Mucosa of descending colon (tissue), 3 donors: ENCODE measurements around the gene PRR33. TPM values are rescaled to one million over a fixed set of nuclear protein-coding genes. Genes with fewer than 3 reads are reported as not detected.

Source experiments
- ATAC-seq: fragments of 200-7000 bp; cut with Tn5 transposase; one replicate; pipeline ENCODE4 v1.9.1; 2020; ENCODE audit warnings: mild to moderate bottlenecking, moderate library complexity
- DNase-seq, 3 donors: peaks; one replicate each; pipeline ENCODE4 v3.0.0-alpha.2; 2020
- H3K36me3 ChIP-seq: fragments of 200-600 bp; one replicate; pipeline ENCODE4 v1.8.0; 2021; ENCODE audit warnings: low read depth, mild to moderate bottlenecking
- H3K4me1 ChIP-seq: fragments of 200-600 bp; one replicate; pipeline ENCODE4 v1.8.0; 2021; ENCODE audit warnings: low read depth, mild to moderate bottlenecking
- H3K4me3 ChIP-seq: fragments of 200-600 bp; one replicate; pipeline ENCODE4 v1.8.0; 2021; ENCODE audit warnings: mild to moderate bottlenecking
- H3K9me3 ChIP-seq: fragments of 200-600 bp; one replicate; pipeline ENCODE4 v1.8.0; 2021; ENCODE audit warnings: mild to moderate bottlenecking
- intact Hi-C, 2 donors: fragments of 100-400 bp; cut with DNase I in 1 of 2; cut with micrococcal nuclease in 1 of 2; formaldehyde crosslinking; loops; one replicate each; pipeline versions ENCODE4 v1.11.0 to v1.11.1; 2022; cut with DNase I, micrococcal nuclease
- total RNA-seq, 3 donors: library from RNA; stranded (reverse); fragmentation: NEBNext Ultra II Directional in 2 of 3; extraction: Animal tissue kit (Norgen Biotek cat#: 25700) in 2 of 3; gene quantifications; one replicate each; pipeline versions ENCODE4 v1.2.1 to v1.2.4, GENCODE V29; 2021 to 2023
- TF ChIP-seq, protein P1 (sequence below): fragments of 200-600 bp; IDR thresholded peaks from one replicate; pipeline ENCODE4 v1.8.0; 2022; ENCODE audit warnings: antibody characterized with exemption, mild to moderate bottlenecking
- donor health status: DM: no; HTN: no; CAD: no; lungs with moderate emphysema.
- donor health status: DM: no; HTN: no; CAD: no.
- donor health status: DM: no; HTN: yes; CAD: no.

The PRR33 gene
- total RNA-seq, 3 donors from 2014 or later: not detected

DNA sequence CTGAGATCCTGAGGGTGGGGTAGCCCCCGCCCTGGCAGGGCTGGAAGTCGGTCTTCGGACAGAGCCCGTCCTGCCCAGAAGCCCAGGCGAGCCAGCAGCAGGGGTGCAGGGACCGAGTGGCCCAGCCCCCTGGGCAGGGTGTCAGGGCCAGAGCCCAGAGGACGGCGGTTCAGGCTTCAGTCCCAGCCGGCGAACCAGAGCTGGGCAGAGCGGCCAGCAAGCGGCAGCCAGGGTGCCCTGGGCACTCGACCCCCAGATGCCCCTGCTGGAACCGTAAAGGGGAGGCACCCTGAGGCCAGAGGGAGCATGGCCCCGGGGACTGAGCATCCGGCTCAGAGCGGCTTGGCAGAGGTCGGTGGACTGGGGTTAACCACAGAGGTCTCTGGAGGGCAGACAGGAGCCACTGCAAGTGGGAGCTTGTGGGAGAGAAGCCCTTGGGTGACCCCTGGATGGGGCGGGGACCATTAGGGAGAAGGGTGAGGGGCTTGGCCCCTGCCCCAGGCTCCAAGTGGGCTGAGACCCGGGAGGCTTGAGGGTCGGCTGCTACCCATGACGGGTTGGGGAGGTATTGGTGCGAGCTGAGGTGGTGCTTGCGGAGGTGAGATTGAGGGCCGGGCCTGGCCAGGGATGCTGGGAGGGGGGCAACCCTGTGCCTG is 22.9 kb downstream of the PRR33 start:
- H3K9me3 ChIP-seq: no peaks in the 10 kb centered on the region
- H3K36me3 ChIP-seq: no peaks in the 10 kb centered on the region
- H3K4me1 ChIP-seq: peaks cover 8% of the 10 kb centered on the region
- DNase-seq: peak in 2 of 3 donors; percentile 34 to 64
- intact Hi-C loops: no loop called here
- no peak overlapping the region for H3K4me3 ChIP-seq
- ATAC-seq: no peak
- TF ChIP-seq, protein P1, sequence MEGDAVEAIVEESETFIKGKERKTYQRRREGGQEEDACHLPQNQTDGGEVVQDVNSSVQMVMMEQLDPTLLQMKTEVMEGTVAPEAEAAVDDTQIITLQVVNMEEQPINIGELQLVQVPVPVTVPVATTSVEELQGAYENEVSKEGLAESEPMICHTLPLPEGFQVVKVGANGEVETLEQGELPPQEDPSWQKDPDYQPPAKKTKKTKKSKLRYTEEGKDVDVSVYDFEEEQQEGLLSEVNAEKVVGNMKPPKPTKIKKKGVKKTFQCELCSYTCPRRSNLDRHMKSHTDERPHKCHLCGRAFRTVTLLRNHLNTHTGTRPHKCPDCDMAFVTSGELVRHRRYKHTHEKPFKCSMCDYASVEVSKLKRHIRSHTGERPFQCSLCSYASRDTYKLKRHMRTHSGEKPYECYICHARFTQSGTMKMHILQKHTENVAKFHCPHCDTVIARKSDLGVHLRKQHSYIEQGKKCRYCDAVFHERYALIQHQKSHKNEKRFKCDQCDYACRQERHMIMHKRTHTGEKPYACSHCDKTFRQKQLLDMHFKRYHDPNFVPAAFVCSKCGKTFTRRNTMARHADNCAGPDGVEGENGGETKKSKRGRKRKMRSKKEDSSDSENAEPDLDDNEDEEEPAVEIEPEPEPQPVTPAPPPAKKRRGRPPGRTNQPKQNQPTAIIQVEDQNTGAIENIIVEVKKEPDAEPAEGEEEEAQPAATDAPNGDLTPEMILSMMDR: no peak

DNA sequence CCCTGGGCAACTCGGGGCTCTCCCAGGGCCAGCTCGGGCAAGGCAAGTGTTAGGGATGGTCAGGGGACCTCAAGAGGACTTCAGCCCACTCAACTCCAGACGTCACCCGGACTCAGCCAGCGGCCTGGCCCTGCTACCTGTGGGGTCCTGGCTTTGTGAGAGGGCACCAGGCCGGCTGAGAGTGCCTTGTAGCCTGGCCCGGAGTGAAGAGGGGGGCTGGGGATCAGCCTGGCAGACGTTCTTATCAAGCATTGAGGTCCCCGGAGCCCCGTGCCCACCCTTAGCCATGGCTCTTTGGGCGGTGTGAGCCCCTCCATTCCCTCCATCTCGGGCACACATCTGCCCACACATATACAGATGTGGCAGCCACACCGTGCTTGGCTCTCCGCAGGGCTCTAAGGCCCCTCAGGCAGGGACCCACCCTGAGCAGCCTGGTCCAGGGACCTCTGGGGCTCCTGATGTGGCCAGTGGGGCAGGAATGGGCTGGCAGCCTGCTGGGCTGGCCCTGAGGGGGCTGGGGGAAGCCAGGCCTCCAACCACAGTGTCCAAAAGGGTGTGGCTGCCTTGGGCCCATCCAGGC is 23.5 kb downstream of the PRR33 start:
- intact Hi-C loops: no loop called here
- TF ChIP-seq, protein P1: no peak
- ATAC-seq (no peak), DNase-seq (peak in 1 of 3 donors; percentile 42)
- Histone ChIP-seq H3K9me3 (no peaks in the 10 kb centered on the region), H3K36me3 (no peaks in the 10 kb centered on the region), H3K4me1 (peaks cover 8% of the 10 kb centered on the region), H3K4me3 (no peak overlapping the region)

DNA sequence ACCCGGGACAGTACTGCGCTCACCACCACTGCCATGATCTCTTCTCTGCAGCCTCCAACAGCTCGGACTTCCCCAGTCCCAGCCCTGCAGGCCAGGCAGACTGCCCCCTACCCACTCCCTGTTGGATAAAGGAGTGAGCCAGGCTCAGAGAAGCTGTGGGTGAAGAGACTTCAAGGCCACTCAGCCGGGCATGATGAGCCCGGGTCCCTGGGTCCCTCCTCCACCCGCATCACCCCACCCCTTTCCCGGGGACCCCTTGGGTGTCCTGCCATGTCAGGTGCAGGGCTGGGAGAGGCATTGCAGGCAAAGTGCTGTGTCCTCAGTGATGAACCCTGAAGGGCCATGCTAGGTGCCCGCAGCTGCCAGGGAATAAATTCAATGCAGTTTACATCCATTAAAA is 24.3 kb downstream of the PRR33 start:
- peaks cover 8% of the 10 kb centered on the region for H3K4me1 ChIP-seq
- DNase-seq (peak in 2 of 3 donors; percentile 20 to 21), ATAC-seq (no peak)
- H3K4me3 ChIP-seq: no peak overlapping the region
- H3K36me3 ChIP-seq: no peaks in the 10 kb centered on the region
- TF ChIP-seq, protein P1: no peak
- no peaks in the 10 kb centered on the region for H3K9me3 ChIP-seq
- intact Hi-C loops: no loop called here

DNA sequence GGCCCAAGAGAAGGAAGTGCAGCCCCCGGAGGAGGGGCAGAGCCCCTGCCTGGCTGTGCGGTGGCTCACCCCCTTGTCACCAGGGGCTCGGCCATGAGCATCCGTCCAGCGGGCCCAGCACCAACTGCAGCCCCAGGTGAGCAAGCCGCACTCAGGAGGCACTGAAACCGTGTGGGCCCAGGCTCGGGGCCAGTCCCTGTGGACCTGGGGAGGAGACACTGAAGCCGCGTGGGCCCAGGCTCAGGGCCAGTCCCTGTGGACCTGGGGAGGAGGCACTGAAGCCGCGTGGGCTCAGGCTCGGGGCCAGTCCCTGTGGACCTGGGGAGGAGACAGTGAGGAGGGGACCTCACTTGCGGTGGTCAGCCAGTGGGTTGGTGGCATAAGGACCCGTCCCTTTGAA is 24.9 kb downstream of the PRR33 start:
- Histone ChIP-seq H3K36me3 (no peaks in the 10 kb centered on the region), H3K4me1 (peaks cover 8% of the 10 kb centered on the region), H3K9me3 (no peaks in the 10 kb centered on the region), H3K4me3 (no peak overlapping the region)
- TF ChIP-seq, protein P1: no peak
- intact Hi-C loops: no loop called here
- DNase-seq (peak in 2 of 3 donors; percentile 7 to 43), ATAC-seq (no peak)

DNA sequence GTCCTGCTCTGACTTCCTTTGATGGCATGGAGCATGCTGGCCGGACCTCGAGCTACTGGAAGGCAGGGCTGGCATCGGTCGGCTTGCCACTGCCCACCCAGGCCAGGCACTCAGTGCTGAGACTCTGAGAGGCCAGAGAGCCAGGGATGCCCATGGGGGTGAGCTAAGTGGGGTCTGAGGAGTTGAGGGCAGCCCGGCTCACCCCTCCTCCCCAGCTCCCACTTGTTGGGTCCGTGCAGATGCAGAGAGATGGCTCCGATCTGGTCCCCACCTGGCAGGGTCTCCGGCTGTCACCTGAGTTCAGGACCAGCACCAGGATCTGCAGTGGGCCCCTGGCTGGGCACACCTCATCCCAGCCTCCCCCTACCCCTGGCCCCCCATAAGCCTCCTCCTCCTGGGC is 25.5 kb downstream of the PRR33 start:
- intact Hi-C loops: no loop called here
- peaks cover 8% of the 10 kb centered on the region for H3K4me1 ChIP-seq
- no peaks in the 10 kb centered on the region for H3K36me3 ChIP-seq
- no peaks in the 10 kb centered on the region for H3K9me3 ChIP-seq
- TF ChIP-seq, protein P1: no peak
- ATAC-seq: no peak
- DNase-seq: peak in 2 of 3 donors; percentile 21 to 31
- H3K4me3 ChIP-seq: no peak overlapping the region
